Upper lobe of left lung (tissue), 6 donors: ENCODE measurements around the gene DIAPH1. TPM values are rescaled to one million over a fixed set of nuclear protein-coding genes. Genes with fewer than 3 reads are reported as not detected.

Source experiments
- ATAC-seq, 2 donors: fragments of 200-7000 bp; cut with Tn5 transposase; one replicate each; pipeline ENCODE4 v1.9.1; 2022; ENCODE audit warnings: mild to moderate bottlenecking in 2 of 2, moderate library complexity in 2 of 2; ENCODE audit not compliant: low FRiP score in 2 of 2
- DNase-seq, 2 donors: peaks; one replicate each; pipeline ENCODE4 v3.0.0-alpha.2; 2019 to 2020
- H3K27ac ChIP-seq, 4 donors: fragments of 200-600 bp; sonication (generic); one replicate each; pipeline ENCODE4 v1.5.1; 2016 to 2019
- H3K27me3 ChIP-seq, 4 donors: fragments of 200-600 bp; sonication (generic); one replicate each; pipeline ENCODE4 v1.5.1; 2017 to 2019
- H3K36me3 ChIP-seq, 4 donors: fragments of 200-600 bp; sonication (generic); one replicate each; pipeline ENCODE4 v1.5.1; 2016 to 2019
- H3K4me1 ChIP-seq, 4 donors: fragments of 200-600 bp; sonication (generic); one replicate each; pipeline ENCODE4 v1.5.1; 2018 to 2019
- H3K4me3 ChIP-seq, 4 donors: fragments of 200-600 bp; sonication (generic); one replicate each; pipeline ENCODE4 v1.5.1; 2017 to 2019; ENCODE audit warnings: mild to moderate bottlenecking in 2 of 4, moderate library complexity in 1 of 4
- H3K9me3 ChIP-seq, 4 donors: fragments of 200-600 bp; sonication (generic); one replicate each; pipeline ENCODE4 v1.5.1; 2018 to 2019
- CTCF ChIP-seq, 6 experiments: fragments of 450-650 bp in 4 of 6; fragments of 200-600 bp in 2 of 6; sonication (generic) in 2 of 6; IDR thresholded peaks; one replicate each; pipeline ENCODE4 v1.5.1; 2016 to 2019; ENCODE audit warnings: antibody characterized with exemption in 6 of 6
- EP300 ChIP-seq, 4 donors: sonication (generic); formaldehyde crosslinking; IDR thresholded peaks; one replicate each; pipeline ENCODE4 v1.5.1; 2017; ENCODE audit warnings: antibody characterized with exemption in 4 of 4, control low read depth in 2 of 4
- POLR2A ChIP-seq, 4 donors: fragments of 450-650 bp; IDR thresholded peaks; one replicate each; pipeline ENCODE4 v1.5.1; 2016 to 2017; ENCODE audit warnings: antibody characterized with exemption in 4 of 4, mild to moderate bottlenecking in 2 of 4
- POLR2AphosphoS5 ChIP-seq, 2 donors: sonication (generic); formaldehyde crosslinking; IDR thresholded peaks; one replicate each; pipeline ENCODE4 v1.5.1; 2017; ENCODE audit warnings: antibody characterized with exemption in 2 of 2
- WGBS, 2 donors: methylation state at CpG; one replicate each; pipeline ENCODE4 v1.1.5; 2017 to 2018; 5-methylcytosine and 5-hydroxymethylcytosine counted together
- total RNA-seq, 6 donors: library from RNA; depleted of rRNA in 4 of 6; stranded (reverse); fragments of >200 nt in 4 of 6; gene quantifications; one replicate each; pipeline versions ENCODE4 v1.1.0 to v1.2.1, GENCODE V29; 2016 to 2021
- donor health status: DM: no; HTN: no; CAD: no; lungs with moderate emphysema.
- donor health status: DM: no; HTN: yes; CAD: no; lungs with severe emphysema.

Gene DIAPH1
- total RNA-seq, 6 donors from 2014 or later = 96.4 to 175 (median 133) TPM

- 85 to 91% methylated on average over 8 of the region's 8 CpGs for WGBS, 2 donors
- peaks cover 48 to 56% (median 53%) of the 10 kb centered on the region in 4 donors for H3K4me1 ChIP-seq
Observed at GRCh38 chr5:141523991-141524390, 94.8 kb downstream of the DIAPH1 start.

GRCh38 chr5:141522301-141522700 lies 96.5 kb downstream of the DIAPH1 start:
- ATAC-seq = no peak
- H3K4me1 ChIP-seq = peaks cover 48 to 64% (median 60%) of the 10 kb centered on the region in 4 donors
- H3K27me3 ChIP-seq = no peaks in the 10 kb centered on the region
- no peak overlapping the region for H3K4me3 ChIP-seq
- no peak for TF ChIP-seq CTCF (IDR thresholded peaks at IDR 0.05)
- no peak for TF ChIP-seq POLR2AphosphoS5 (IDR thresholded peaks at IDR 0.05)
- TF ChIP-seq EP300 (IDR thresholded peaks at IDR 0.05) = no peak
- no peak for DNase-seq
- no peaks in the 10 kb centered on the region for H3K9me3 ChIP-seq
- peaks cover 6 to 80% (median 33%) of the 10 kb centered on the region in 4 donors for H3K36me3 ChIP-seq
- H3K27ac ChIP-seq = peak overlapping the region; percentile 55 to 81 (median 73)
- 33 to 36% methylated on average over 2 of the region's 2 CpGs for WGBS, 2 donors

More at GRCh38 chr5:141523991-141524390, 94.8 kb downstream of the DIAPH1 start:
- H3K27me3 ChIP-seq = no peaks in the 10 kb centered on the region
- H3K9me3 ChIP-seq = no peaks in the 10 kb centered on the region
- DNase-seq = no peak
- peaks cover 9 to 80% (median 38%) of the 10 kb centered on the region in 4 donors for H3K36me3 ChIP-seq
- ATAC-seq = no peak
- no peak overlapping the region for H3K4me3 ChIP-seq
- no peak for TF ChIP-seq POLR2AphosphoS5 (IDR thresholded peaks at IDR 0.05)
- no peak for TF ChIP-seq POLR2A (IDR thresholded peaks at IDR 0.05)
- TF ChIP-seq EP300 (IDR thresholded peaks at IDR 0.05) = no peak
- TF ChIP-seq CTCF (IDR thresholded peaks at IDR 0.05) = no peak
- H3K27ac ChIP-seq = peak overlapping the region in 3 of 4 donors; percentile 8 to 48 (median 37)

GRCh38 chr5:141521244-141521781 lies 97.5 kb downstream of the DIAPH1 start:
- WGBS, 2 donors = 27 to 34% methylated on average over 2 of the region's 2 CpGs
- H3K4me1 ChIP-seq = peaks cover 48 to 73% (median 66%) of the 10 kb centered on the region in 4 donors
- ATAC-seq = peak; percentile 60 to 83

GRCh38 chr5:141519605-141520565 lies 98.9 kb downstream of the DIAPH1 start:
- Histone ChIP-seq H3K36me3 (peaks cover 2 to 78% (median 34%) of the 10 kb centered on the region in 4 donors), H3K27me3 (no peaks in the 10 kb centered on the region), H3K4me1 (peaks cover 54 to 85% (median 74%) of the 10 kb centered on the region in 4 donors), H3K9me3 (no peaks in the 10 kb centered on the region), H3K4me3 (no peak overlapping the region), H3K27ac (peak overlapping the region; percentile 65 to 81 (median 73))
- 57 to 61% methylated on average over 3 of the region's 3 CpGs for WGBS, 2 donors
- no peak for ATAC-seq
- TF ChIP-seq POLR2A (IDR thresholded peaks at IDR 0.05) = no peak
- TF ChIP-seq POLR2AphosphoS5 (IDR thresholded peaks at IDR 0.05) = no peak
- TF ChIP-seq EP300 (IDR thresholded peaks at IDR 0.05) = no peak
- TF ChIP-seq CTCF (IDR thresholded peaks at IDR 0.05) = no peak
- peak in 1 of 2 donors; percentile 43 for DNase-seq

More at GRCh38 chr5:141521244-141521781, 97.5 kb downstream of the DIAPH1 start:
- H3K27ac ChIP-seq = peak overlapping the region; percentile 65 to 81 (median 73)
- TF ChIP-seq POLR2A (IDR thresholded peaks at IDR 0.05) (no peak), POLR2AphosphoS5 (IDR thresholded peaks at IDR 0.05) (peak; percentile 76 to 88), EP300 (IDR thresholded peaks at IDR 0.05) (peak in 1 of 4 donors; percentile 46)
- H3K36me3 ChIP-seq = peaks cover 6 to 80% (median 32%) of the 10 kb centered on the region in 4 donors
- DNase-seq = peak in 1 of 2 donors; percentile 33
- no peaks in the 10 kb centered on the region for H3K27me3 ChIP-seq
- H3K4me3 ChIP-seq = no peak overlapping the region
- no peaks in the 10 kb centered on the region for H3K9me3 ChIP-seq

GRCh38 chr5:141518618-141519015 lies 100.2 kb downstream of the DIAPH1 start:
- H3K27ac ChIP-seq = peak overlapping the region; percentile 12 to 81 (median 49)
- no peaks in the 10 kb centered on the region for H3K27me3 ChIP-seq
- H3K9me3 ChIP-seq = no peaks in the 10 kb centered on the region
- ATAC-seq = no peak
- H3K4me3 ChIP-seq = no peak overlapping the region
- 100% methylated on average over 1 of the region's 1 CpG; no CpG with 5 or more reads in 1 of the 2 donors for WGBS, 2 donors
- no peak for DNase-seq
- no peak for TF ChIP-seq POLR2AphosphoS5 (IDR thresholded peaks at IDR 0.05)
- no peak for TF ChIP-seq POLR2A (IDR thresholded peaks at IDR 0.05)
- TF ChIP-seq EP300 (IDR thresholded peaks at IDR 0.05) = no peak
- TF ChIP-seq CTCF (IDR thresholded peaks at IDR 0.05) = no peak
- H3K4me1 ChIP-seq = peaks cover 56 to 89% (median 78%) of the 10 kb centered on the region in 4 donors
- H3K36me3 ChIP-seq = peaks cover 2 to 71% (median 30%) of the 10 kb centered on the region in 4 donors
